OCI-LY1 (cell line): ENCODE results near the gene FTSJ1.
"Not testable (repeated sequence)": the region's sequence is repeated elsewhere in the genome, so short reads cannot be mapped to it uniquely, and the experiment has no call there.

Experiments
- EZH2 ChIP-seq: fragments of 200-600 bp; sonication (generic), shearing (Covaris generic); IDR thresholded peaks from 2 replicates; pipeline ENCODE4 v1.8.0; 2017; ENCODE audit warnings: borderline replicate concordance, mixed run types, mild to moderate bottlenecking, antibody characterized with exemption, low read length, moderate library complexity, mixed read lengths
- TF ChIP-seq, protein P1 (sequence below): fragments of 200-600 bp; sonication (generic), shearing (Covaris generic); IDR thresholded peaks from 2 replicates; pipeline ENCODE4 v1.5.1; 2017; ENCODE audit warnings: mild to moderate bottlenecking, antibody characterized with exemption, low read length, moderate library complexity, mixed read lengths

DNA sequence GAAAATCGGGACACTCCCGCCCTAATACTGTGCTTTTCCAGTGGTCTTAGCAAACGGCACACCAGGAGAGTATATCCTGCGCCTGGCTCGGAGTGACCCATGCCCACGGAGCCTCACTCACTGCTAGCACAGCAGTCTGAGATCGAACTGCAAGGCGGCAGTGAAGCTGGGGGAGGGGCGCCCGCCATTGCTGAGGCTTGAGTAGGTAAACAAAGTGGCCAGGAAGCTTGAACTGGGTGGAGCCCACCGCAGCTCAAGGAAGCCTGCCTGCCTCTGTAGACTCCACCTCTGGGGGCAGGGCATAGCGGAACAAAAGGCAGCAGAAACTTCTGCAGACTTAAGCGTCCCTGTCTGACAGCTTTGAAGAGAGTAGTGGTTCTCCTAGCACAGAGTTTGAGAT is 42.3 kb upstream of the FTSJ1 start:
- TF ChIP-seq, protein P1, sequence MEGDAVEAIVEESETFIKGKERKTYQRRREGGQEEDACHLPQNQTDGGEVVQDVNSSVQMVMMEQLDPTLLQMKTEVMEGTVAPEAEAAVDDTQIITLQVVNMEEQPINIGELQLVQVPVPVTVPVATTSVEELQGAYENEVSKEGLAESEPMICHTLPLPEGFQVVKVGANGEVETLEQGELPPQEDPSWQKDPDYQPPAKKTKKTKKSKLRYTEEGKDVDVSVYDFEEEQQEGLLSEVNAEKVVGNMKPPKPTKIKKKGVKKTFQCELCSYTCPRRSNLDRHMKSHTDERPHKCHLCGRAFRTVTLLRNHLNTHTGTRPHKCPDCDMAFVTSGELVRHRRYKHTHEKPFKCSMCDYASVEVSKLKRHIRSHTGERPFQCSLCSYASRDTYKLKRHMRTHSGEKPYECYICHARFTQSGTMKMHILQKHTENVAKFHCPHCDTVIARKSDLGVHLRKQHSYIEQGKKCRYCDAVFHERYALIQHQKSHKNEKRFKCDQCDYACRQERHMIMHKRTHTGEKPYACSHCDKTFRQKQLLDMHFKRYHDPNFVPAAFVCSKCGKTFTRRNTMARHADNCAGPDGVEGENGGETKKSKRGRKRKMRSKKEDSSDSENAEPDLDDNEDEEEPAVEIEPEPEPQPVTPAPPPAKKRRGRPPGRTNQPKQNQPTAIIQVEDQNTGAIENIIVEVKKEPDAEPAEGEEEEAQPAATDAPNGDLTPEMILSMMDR, result not testable (repeated sequence)
- TF ChIP-seq EZH2, result not testable (repeated sequence)
